Osteocyte (in vitro differentiated cells): ENCODE results near the gene SERPINB6. TPM values are rescaled to one million over a fixed set of nuclear protein-coding genes. Genes with fewer than 3 reads are reported as not detected.
"Not testable (repeated sequence)": the region's sequence is repeated elsewhere in the genome, so short reads cannot be mapped to it uniquely, and the experiment has no call there.

ENCODE experiments used
- DNase-seq: peaks from one replicate; pipeline ENCODE4 v3.0.0; 2021; ENCODE audit warnings: mixed read lengths; ENCODE audit not compliant: unreplicated experiment; ENCODE audit errors: extremely low spot score
- H3K27ac Mint-ChIP-seq: one replicate; pipeline ENCODE4 v1.8.0; 2021; ENCODE audit warnings: mild to moderate bottlenecking, mixed read lengths; ENCODE audit not compliant: unreplicated experiment
- H3K27me3 Mint-ChIP-seq: one replicate; pipeline ENCODE4 v1.8.0; 2021; ENCODE audit warnings: mixed read lengths; ENCODE audit not compliant: unreplicated experiment
- H3K36me3 Mint-ChIP-seq: one replicate; pipeline ENCODE4 v1.8.0; 2021; ENCODE audit warnings: mixed read lengths; ENCODE audit not compliant: unreplicated experiment
- H3K4me1 Mint-ChIP-seq: one replicate; pipeline ENCODE4 v1.8.0; 2021; ENCODE audit warnings: mixed read lengths; ENCODE audit not compliant: unreplicated experiment
- H3K4me3 Mint-ChIP-seq: one replicate; pipeline ENCODE4 v1.8.0; 2021; ENCODE audit warnings: mild to moderate bottlenecking, moderate library complexity, mixed read lengths; ENCODE audit not compliant: unreplicated experiment
- H3K9me3 Mint-ChIP-seq: one replicate; pipeline ENCODE4 v1.8.0; 2021; ENCODE audit warnings: mixed read lengths; ENCODE audit not compliant: unreplicated experiment
- total RNA-seq: library from RNA; stranded (reverse); gene quantifications from 2 replicates; pipeline ENCODE4 v1.2.1, GENCODE V29; 2021
- TF ChIP-seq, protein P1 (sequence below): fragments of 200-600 bp; sonication (generic); IDR thresholded peaks from 2 replicates; pipeline ENCODE4 v1.5.0; 2021; ENCODE audit warnings: antibody characterized with exemption, mild to moderate bottlenecking, moderate library complexity

Gene SERPINB6
- total RNA-seq, 1 donor from 2014 or later: 93.1 TPM

DNA sequence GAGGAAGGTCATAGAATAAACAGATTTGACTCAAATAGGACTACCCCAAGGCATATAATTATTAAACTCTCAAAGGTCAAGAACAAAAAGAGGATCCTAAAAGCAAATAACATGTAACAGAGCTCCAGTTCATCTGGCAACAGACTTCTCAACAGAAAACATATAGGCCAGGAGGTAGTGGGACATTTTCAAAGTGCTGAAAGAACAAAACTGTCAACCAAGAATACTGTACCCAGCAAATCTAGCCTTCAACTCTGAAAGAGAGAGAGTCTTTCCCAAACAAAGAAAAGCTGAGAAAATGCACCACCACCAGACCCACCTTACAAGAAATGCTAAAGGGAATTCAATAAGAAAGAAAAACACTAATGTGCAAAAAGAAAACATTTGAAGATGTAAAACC lies 40.2 kb upstream of the SERPINB6 start:
- no peak overlapping the region for H3K4me3 Mint-ChIP-seq
- TF ChIP-seq, protein P1, sequence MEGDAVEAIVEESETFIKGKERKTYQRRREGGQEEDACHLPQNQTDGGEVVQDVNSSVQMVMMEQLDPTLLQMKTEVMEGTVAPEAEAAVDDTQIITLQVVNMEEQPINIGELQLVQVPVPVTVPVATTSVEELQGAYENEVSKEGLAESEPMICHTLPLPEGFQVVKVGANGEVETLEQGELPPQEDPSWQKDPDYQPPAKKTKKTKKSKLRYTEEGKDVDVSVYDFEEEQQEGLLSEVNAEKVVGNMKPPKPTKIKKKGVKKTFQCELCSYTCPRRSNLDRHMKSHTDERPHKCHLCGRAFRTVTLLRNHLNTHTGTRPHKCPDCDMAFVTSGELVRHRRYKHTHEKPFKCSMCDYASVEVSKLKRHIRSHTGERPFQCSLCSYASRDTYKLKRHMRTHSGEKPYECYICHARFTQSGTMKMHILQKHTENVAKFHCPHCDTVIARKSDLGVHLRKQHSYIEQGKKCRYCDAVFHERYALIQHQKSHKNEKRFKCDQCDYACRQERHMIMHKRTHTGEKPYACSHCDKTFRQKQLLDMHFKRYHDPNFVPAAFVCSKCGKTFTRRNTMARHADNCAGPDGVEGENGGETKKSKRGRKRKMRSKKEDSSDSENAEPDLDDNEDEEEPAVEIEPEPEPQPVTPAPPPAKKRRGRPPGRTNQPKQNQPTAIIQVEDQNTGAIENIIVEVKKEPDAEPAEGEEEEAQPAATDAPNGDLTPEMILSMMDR: no peak
- H3K27me3 Mint-ChIP-seq: no peaks in the 10 kb centered on the region
- DNase-seq: no peak
- peaks cover 13% of the 10 kb centered on the region for H3K4me1 Mint-ChIP-seq
- H3K36me3 Mint-ChIP-seq: peaks cover 75% of the 10 kb centered on the region
- H3K27ac Mint-ChIP-seq: no peak overlapping the region
- H3K9me3 Mint-ChIP-seq: peaks cover 20% of the 10 kb centered on the region

DNA sequence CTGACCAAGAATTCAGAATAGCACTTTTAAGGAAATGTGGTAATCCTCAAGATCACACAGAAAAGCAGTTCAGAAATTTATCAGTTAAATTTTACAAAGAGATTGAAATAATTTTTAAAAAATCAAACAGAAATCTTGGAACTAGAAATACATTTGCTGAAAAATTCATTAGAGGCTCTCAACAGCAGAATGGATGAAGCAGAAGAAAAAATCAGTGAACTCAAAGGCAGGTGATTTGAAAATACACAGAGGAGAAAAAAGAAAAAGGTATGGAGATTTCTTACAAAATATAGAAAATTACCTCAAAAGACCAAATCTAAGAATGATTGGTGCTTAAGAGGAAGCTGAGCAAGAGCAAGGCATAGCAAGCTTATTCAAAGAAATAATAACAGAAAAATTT lies 39.8 kb upstream of the SERPINB6 start:
- Mint-ChIP-seq H3K9me3 (peaks cover 20% of the 10 kb centered on the region), H3K27ac (no peak overlapping the region), H3K36me3 (peaks cover 76% of the 10 kb centered on the region), H3K4me3 (no peak overlapping the region), H3K4me1 (peaks cover 13% of the 10 kb centered on the region), H3K27me3 (no peaks in the 10 kb centered on the region)
- TF ChIP-seq, protein P1: no peak
- DNase-seq: no peak

DNA sequence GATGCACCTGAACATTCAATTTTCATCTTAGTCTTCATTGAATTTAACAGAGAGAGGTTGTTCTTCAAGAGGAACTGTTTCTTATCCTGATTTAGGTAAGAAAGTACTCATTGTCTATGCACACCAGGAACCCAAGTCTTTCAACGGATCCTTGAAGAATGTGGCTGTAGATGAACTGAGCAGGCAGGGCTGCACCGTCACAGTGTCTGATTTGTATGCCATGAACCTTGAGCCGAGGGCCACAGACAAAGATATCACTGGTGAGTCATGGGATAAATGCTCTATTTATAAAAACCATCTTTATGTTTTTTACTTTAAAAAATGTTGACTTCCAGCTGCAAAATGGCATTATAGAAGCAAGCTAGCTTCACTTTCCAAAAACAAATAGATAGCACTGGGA lies 38.6 kb upstream of the SERPINB6 start:
- Mint-ChIP-seq H3K27ac (no peak overlapping the region), H3K4me1 (peaks cover 13% of the 10 kb centered on the region), H3K36me3 (peaks cover 74% of the 10 kb centered on the region), H3K27me3 (no peaks in the 10 kb centered on the region), H3K4me3 (no peak overlapping the region), H3K9me3 (peaks cover 20% of the 10 kb centered on the region)
- DNase-seq: no peak
- TF ChIP-seq, protein P1: no peak

DNA sequence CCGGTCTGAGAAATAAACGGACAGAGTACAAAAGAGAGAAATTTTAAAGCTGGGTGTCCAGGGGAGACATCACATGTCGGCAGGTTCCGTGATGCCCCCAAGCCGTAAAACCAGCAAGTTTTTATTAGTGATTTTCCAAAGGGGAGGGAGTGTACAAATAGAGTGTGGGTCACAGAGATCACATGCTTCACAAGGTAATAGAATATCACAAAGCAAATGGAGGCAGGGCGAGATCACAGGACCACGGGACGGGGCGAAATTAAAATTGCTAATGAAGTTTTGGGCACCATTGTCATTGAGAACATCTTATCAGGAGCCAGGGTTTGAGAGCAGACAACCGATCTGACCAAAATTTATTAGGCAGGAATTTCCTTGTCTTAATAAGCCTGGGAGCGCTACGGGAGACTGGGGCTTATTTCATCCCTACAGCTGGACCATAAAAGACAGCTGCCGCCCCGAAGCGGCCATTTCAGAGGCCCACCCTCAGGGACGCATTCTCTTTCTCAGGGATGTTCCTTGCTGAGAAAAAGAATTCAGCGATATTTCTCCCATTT lies 37.4 kb upstream of the SERPINB6 start:
- not testable (repeated sequence) for H3K4me3 Mint-ChIP-seq

DNA sequence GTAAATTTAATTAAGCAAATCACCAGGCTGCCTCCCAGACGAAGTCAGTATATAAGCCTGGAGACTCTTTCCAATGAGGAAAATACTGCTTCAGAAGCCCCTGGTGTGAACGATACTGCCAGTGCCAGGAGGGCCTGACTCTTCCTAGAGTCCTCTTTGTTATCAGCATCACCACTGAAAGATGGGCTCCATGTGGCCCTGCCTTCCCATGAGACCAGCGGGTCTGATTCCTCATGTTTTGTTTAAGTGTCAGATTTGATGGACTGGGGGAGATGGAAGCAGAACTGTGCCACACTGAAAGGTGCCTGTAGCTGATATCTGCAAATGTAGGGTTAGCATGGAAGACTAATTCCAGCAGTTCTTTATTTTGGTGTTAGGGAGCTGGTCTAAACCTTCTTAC lies 36.2 kb upstream of the SERPINB6 start:
- Mint-ChIP-seq H3K4me1 (peaks cover 1% of the 10 kb centered on the region), H3K36me3 (peaks cover 72% of the 10 kb centered on the region), H3K27ac (no peak overlapping the region), H3K27me3 (no peaks in the 10 kb centered on the region), H3K9me3 (peaks cover 16% of the 10 kb centered on the region), H3K4me3 (no peak overlapping the region)
- TF ChIP-seq, protein P1: no peak
- DNase-seq: no peak

More for the DNA sequence above, 37.4 kb upstream of the SERPINB6 start:
- H3K9me3 Mint-ChIP-seq: peaks cover 20% of the 10 kb centered on the region
- H3K27ac Mint-ChIP-seq, H3K27me3 Mint-ChIP-seq, DNase-seq, H3K4me1 Mint-ChIP-seq: not testable (repeated sequence)
- peaks cover 75% of the 10 kb centered on the region for H3K36me3 Mint-ChIP-seq

DNA sequence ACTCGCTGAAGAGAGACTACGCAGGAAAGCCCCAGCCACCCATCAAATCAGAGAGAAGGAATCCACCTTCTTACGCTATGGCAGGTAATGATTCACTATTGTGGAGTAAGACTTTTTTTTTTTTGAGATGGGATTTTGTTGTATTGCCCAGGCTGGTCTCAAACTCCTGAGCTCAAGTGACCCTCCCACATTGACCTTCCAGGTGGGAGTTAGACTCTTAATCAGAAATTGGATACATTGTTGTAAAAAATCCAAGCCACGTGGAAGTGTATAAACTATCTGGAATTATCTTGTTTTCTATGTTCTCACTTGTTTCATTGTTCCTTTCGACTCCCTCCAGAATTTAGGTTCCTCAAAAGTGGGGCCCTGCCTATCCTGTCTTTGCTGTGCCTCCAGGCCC lies 35.1 kb upstream of the SERPINB6 start:
- no peak overlapping the region for H3K4me3 Mint-ChIP-seq
- TF ChIP-seq, protein P1: no peak
- H3K27me3 Mint-ChIP-seq: no peaks in the 10 kb centered on the region
- peaks cover 9% of the 10 kb centered on the region for H3K4me1 Mint-ChIP-seq
- peak overlapping the region; percentile 23 for H3K27ac Mint-ChIP-seq
- DNase-seq: no peak
- H3K9me3 Mint-ChIP-seq: peaks cover 7% of the 10 kb centered on the region
- H3K36me3 Mint-ChIP-seq: peaks cover 62% of the 10 kb centered on the region
